NT2/D1 (cell line): ENCODE results near the gene SLMAP.

ENCODE experiments used
- DNase-seq: peaks from one replicate; pipeline ENCODE4 v3.0.0-alpha.2; 2011; ENCODE audit warnings: low read depth, low spot score
- H3K27me3 ChIP-seq: 2 replicates; pipeline ENCODE4 v1.6.0; 2011; ENCODE audit warnings: mild to moderate bottlenecking; ENCODE audit not compliant: insufficient read length, insufficient read depth
- H3K36me3 ChIP-seq: 2 replicates; pipeline ENCODE4 v1.6.1; 2011; ENCODE audit warnings: mild to moderate bottlenecking, low read length, mixed read lengths; ENCODE audit not compliant: insufficient read depth, insufficient read length
- H3K4me1 ChIP-seq: 2 replicates; pipeline ENCODE4 v1.5.1; 2011; ENCODE audit not compliant: insufficient read depth, insufficient read length
- H3K4me3 ChIP-seq: 2 replicates; pipeline ENCODE4 v1.5.1; 2011; ENCODE audit warnings: low read depth; ENCODE audit not compliant: insufficient read length
- H3K9ac ChIP-seq: 2 replicates; pipeline ENCODE4 v1.6.0; 2011; ENCODE audit warnings: low read depth; ENCODE audit not compliant: insufficient read length
- H3K9me3 ChIP-seq: 2 replicates; pipeline ENCODE4 v1.5.1; 2011; ENCODE audit warnings: mild to moderate bottlenecking, low read length; ENCODE audit not compliant: insufficient read depth
- SUZ12 ChIP-seq: IDR thresholded peaks from 2 replicates; pipeline ENCODE4 v1.6.1; 2011; ENCODE audit not compliant: insufficient read length, insufficient read depth; ENCODE audit errors: extremely low read depth
- YY1 ChIP-seq: IDR thresholded peaks from 2 replicates; pipeline ENCODE4 v1.6.1; 2011; ENCODE audit not compliant: insufficient read length, insufficient read depth
- ZNF274 ChIP-seq: IDR thresholded peaks from 2 replicates; pipeline ENCODE4 v1.6.1; 2011; ENCODE audit warnings: mild to moderate bottlenecking, low read depth, low read length

SLMAP gene

GRCh38 chr3:57785446-57785845, 29.3 kb downstream of the SLMAP start:
- TF ChIP-seq YY1 (no peak), ZNF274 (no peak), SUZ12 (no peak)
- Histone ChIP-seq H3K9me3 (no peaks in the 10 kb centered on the region), H3K9ac (no peak overlapping the region), H3K4me1 (no peaks in the 10 kb centered on the region), H3K36me3 (peaks cover 4% of the 10 kb centered on the region), H3K27me3 (no peaks in the 10 kb centered on the region), H3K4me3 (no peak overlapping the region)
- no peak for DNase-seq

DNA sequence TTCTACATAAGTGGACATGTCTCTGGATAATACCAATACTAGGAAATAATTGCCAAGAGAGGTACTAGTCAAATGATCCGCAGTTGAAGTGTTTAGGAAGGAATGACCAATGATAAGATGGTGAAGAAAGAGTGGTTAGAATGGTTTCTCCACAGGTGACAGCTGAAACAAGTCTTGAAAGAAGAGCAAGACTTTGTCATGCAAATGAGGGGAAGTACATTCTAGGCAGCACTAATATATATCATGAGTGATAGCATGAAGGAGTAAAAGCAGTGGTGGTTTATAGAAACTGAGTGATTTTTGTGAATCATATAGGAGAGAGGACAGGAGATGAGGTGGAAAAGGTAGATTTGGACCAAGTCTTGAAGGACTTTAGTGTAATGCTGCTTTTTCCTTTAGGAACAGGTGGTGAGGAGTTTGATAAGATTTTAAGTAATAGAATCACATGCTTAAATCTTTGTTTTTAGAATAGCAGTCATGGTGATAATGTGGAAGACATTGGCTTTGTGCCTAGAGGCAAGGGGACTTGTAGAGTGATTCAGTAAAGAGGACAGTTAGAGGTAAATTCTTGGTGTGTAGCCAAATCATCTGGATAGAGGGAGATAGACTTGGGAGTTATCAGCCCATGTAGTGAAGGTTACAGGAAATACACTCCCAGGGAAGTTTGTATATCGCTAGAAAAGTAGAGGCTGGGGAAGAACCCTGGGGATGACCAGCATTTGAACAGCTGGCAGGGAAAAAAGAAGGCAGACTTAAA, 31.9 kb downstream of the SLMAP start:
- TF ChIP-seq ZNF274: no peak
- no peak for TF ChIP-seq SUZ12
- TF ChIP-seq YY1: no peak
- no peaks in the 10 kb centered on the region for H3K27me3 ChIP-seq
- H3K9me3 ChIP-seq: no peaks in the 10 kb centered on the region
- no peak for DNase-seq
- H3K4me1 ChIP-seq: no peaks in the 10 kb centered on the region
- no peak overlapping the region for H3K9ac ChIP-seq
- no peak overlapping the region for H3K4me3 ChIP-seq
- H3K36me3 ChIP-seq: peaks cover 4% of the 10 kb centered on the region

DNA sequence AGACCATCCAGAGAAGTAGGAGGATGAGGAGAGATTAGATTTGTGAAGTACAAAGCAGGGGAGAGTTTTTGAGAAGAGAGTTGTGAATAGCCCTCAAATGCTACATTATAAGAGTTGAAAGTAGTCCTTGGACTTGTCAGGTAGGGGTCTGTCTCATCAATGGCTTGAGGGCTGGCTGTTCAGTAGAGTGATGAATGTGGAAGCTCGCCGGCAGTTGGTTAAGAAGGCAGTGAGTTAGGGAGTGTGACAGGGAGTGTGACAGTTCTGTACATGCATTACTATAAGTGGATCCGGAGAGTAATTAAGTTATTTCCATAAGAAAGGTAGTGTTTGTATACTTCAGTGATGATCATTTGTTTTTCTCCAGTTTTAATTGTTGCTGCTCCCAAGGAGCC, 32.5 kb downstream of the SLMAP start:
- no peak overlapping the region for H3K4me3 ChIP-seq
- H3K36me3 ChIP-seq: peaks cover 3% of the 10 kb centered on the region
- no peak for DNase-seq
- H3K9me3 ChIP-seq: no peaks in the 10 kb centered on the region
- no peak for TF ChIP-seq SUZ12
- no peak for TF ChIP-seq ZNF274
- TF ChIP-seq YY1: no peak
- no peaks in the 10 kb centered on the region for H3K27me3 ChIP-seq
- no peak overlapping the region for H3K9ac ChIP-seq
- H3K4me1 ChIP-seq: no peaks in the 10 kb centered on the region

- Histone ChIP-seq H3K9ac (no peak overlapping the region), H3K4me1 (no peaks in the 10 kb centered on the region), H3K36me3 (no peaks in the 10 kb centered on the region), H3K9me3 (no peaks in the 10 kb centered on the region), H3K27me3 (no peaks in the 10 kb centered on the region), H3K4me3 (no peak overlapping the region)
- no peak for DNase-seq
- TF ChIP-seq YY1: no peak
- no peak for TF ChIP-seq SUZ12
- no peak for TF ChIP-seq ZNF274
Measured at GRCh38 chr3:57791245-57791644, 35.1 kb downstream of the SLMAP start.

- Histone ChIP-seq H3K4me3 (no peak overlapping the region), H3K9ac (no peak overlapping the region), H3K9me3 (no peaks in the 10 kb centered on the region), H3K27me3 (no peaks in the 10 kb centered on the region), H3K4me1 (no peaks in the 10 kb centered on the region), H3K36me3 (no peaks in the 10 kb centered on the region)
- no peak for DNase-seq
- no peak for TF ChIP-seq ZNF274
- TF ChIP-seq YY1: no peak
- no peak for TF ChIP-seq SUZ12
Measured at GRCh38 chr3:57792198-57792597, 36.1 kb downstream of the SLMAP start.

- Histone ChIP-seq H3K9ac (no peak overlapping the region), H3K36me3 (no peaks in the 10 kb centered on the region), H3K4me3 (no peak overlapping the region)
Measured at GRCh38 chr3:57793737-57794187, 37.7 kb downstream of the SLMAP start.

DNA sequence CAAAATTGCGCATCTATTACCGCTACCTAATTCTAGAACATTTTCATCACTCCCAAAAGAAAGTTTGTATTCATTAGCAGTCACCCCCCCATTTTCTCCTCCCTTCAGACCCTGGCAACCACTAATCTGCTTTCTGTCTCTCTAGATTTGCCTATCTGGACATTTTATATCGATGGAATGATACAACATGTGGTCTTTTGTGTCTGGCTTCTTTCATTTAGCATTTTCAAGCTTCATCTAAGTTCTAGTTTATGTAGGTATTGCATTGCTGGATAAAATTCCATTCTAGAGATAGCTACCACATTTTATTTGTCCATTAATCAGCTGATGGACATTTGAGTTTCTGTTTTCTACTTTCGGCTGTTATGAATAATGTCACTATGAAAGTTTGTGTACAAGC, 38.4 kb downstream of the SLMAP start:
- no peak for DNase-seq
- Histone ChIP-seq H3K36me3 (no peaks in the 10 kb centered on the region), H3K4me1 (no peaks in the 10 kb centered on the region), H3K27me3 (no peaks in the 10 kb centered on the region), H3K9ac (no peak overlapping the region), H3K4me3 (no peak overlapping the region), H3K9me3 (no peaks in the 10 kb centered on the region)
- TF ChIP-seq YY1 (no peak), ZNF274 (no peak), SUZ12 (no peak)

More at GRCh38 chr3:57793737-57794187, 37.7 kb downstream of the SLMAP start:
- H3K27me3 ChIP-seq: no peaks in the 10 kb centered on the region
- TF ChIP-seq YY1 (no peak), ZNF274 (no peak), SUZ12 (no peak)
- no peak for DNase-seq
- H3K4me1 ChIP-seq: no peaks in the 10 kb centered on the region
- H3K9me3 ChIP-seq: no peaks in the 10 kb centered on the region
